ENCODE data around the gene ARSB. TPM values are rescaled to one million over a fixed set of nuclear protein-coding genes. Genes with fewer than 3 reads are reported as not detected.

ARSB gene
- total RNA-seq, 1 donor from 2014 or later, result 30.2 TPM

DNA sequence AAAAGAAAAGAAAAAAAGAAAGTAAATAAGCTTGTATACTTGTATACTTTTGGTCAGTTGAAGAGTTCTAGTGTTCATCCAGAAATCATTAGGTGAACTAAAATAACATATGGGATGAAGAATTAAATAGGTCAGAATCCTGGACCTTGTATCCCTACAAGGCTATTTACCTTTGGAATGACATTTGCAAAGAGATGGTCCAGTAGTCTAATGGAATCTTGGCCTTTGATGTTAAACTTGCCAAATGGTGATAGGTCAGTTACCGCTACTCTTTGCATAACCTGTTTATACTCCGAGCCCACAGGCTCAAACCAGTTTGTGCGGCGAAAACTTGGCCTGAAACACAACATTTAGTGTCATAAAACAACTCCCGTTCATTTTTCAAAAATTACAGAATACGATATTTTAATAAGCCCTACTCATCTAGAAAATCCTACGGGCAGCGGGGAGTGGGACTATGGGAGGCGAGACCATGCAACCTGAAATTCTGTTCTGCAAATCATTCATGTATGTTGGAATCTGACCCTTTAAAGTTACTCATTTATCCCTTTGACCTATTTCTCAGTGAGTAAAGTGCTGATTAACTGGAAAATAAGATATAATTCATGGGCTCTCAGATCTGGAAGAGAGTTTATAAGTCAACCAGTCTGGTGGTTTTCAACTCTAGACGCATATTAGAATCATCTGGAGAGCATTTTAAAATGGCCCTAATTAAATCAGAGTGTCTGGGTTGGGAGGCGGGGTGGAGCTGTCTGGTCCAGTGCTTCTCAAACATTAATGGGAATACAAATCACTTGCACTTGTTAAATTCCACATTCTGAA, 45.8 kb upstream of the ARSB start:
- Histone ChIP-seq H3K9me3 (ENCODE audit: insufficient read depth, low read depth, low read length) (no peaks in the 10 kb centered on the region), H3K36me3 (ENCODE audit: insufficient read depth, low read length) (no peaks in the 10 kb centered on the region), H3K9ac (ENCODE audit: low read length) (no peak overlapping the region), H3K4me3 (ENCODE audit: insufficient read depth, low read depth, low read length) (no peak overlapping the region), H4K20me1 (ENCODE audit: insufficient read depth, low read length) (no peaks in the 10 kb centered on the region), H3K4me1 (ENCODE audit: insufficient read depth, low read length) (no peaks in the 10 kb centered on the region), H3K4me2 (ENCODE audit: low read length) (no peak overlapping the region), H3K79me2 (ENCODE audit: insufficient read depth, low read length) (no peaks in the 10 kb centered on the region), H3K27me3 (ENCODE audit: insufficient read depth, low read length) (no peaks in the 10 kb centered on the region), H2AFZ (ENCODE audit: low read depth, low read length) (no peak overlapping the region), H3K27ac (ENCODE audit: low read depth, low read length) (no peak overlapping the region)
- FAIRE-seq, result no peak
- DNase-seq (ENCODE audit: low read depth), result no peak
- Mint-ChIP-seq H3K36me3 (ENCODE audit: low read depth, unreplicated experiment) (no peaks in the 10 kb centered on the region), H3K27me3 (ENCODE audit: low read depth, unreplicated experiment) (peaks cover 11% of the 10 kb centered on the region), H3K4me3 (ENCODE audit: unreplicated experiment) (no peak overlapping the region), H3K4me1 (ENCODE audit: low read depth, unreplicated experiment) (no peaks in the 10 kb centered on the region), H3K9me3 (ENCODE audit: unreplicated experiment) (no peaks in the 10 kb centered on the region), H3K27ac (ENCODE audit: unreplicated experiment) (no peak overlapping the region)
- no peak for TF ChIP-seq EZH2 (IDR thresholded peaks at IDR 0.05; ENCODE audit: insufficient read depth, low read length)
- TF ChIP-seq, protein P1, sequence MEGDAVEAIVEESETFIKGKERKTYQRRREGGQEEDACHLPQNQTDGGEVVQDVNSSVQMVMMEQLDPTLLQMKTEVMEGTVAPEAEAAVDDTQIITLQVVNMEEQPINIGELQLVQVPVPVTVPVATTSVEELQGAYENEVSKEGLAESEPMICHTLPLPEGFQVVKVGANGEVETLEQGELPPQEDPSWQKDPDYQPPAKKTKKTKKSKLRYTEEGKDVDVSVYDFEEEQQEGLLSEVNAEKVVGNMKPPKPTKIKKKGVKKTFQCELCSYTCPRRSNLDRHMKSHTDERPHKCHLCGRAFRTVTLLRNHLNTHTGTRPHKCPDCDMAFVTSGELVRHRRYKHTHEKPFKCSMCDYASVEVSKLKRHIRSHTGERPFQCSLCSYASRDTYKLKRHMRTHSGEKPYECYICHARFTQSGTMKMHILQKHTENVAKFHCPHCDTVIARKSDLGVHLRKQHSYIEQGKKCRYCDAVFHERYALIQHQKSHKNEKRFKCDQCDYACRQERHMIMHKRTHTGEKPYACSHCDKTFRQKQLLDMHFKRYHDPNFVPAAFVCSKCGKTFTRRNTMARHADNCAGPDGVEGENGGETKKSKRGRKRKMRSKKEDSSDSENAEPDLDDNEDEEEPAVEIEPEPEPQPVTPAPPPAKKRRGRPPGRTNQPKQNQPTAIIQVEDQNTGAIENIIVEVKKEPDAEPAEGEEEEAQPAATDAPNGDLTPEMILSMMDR (IDR thresholded peaks at IDR 0.05; ENCODE audit: insufficient read depth, low read depth, low read length), result no peak

DNA sequence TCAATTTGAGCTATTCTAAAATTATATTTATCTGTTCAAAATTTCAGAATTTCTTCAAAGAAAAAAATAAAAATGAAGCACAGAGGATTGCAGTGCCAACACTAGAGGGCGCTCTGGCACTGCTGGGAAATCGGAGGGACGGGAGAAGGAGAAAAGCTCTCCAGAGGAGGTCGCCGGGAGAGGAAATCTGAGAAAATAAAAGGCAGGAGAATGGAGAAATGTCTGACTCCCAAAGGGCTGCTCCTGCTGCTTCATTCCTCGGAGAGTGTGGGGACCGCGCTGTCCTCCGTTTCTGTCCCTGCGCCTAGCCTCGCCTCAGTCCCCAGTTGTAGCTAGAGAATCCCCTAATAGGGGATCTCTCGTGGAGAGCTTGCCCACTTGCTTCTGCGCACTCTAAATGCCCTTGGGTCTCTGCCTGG, 40.0 kb upstream of the ARSB start:
- FAIRE-seq, result peak; percentile 59

More for the DNA sequence above, 40.0 kb upstream of the ARSB start:
- Mint-ChIP-seq H3K36me3 (ENCODE audit: low read depth, unreplicated experiment) (no peaks in the 10 kb centered on the region), H3K27ac (ENCODE audit: unreplicated experiment) (no peak overlapping the region), H3K9me3 (ENCODE audit: unreplicated experiment) (no peaks in the 10 kb centered on the region), H3K4me3 (ENCODE audit: unreplicated experiment) (peak overlapping the region; percentile 46), H3K4me1 (ENCODE audit: low read depth, unreplicated experiment) (peaks cover 6% of the 10 kb centered on the region), H3K27me3 (ENCODE audit: low read depth, unreplicated experiment) (peaks cover 11% of the 10 kb centered on the region)
- no peaks in the 10 kb centered on the region for H3K9me3 ChIP-seq (ENCODE audit: insufficient read depth, low read depth, low read length)
- DNase-seq (ENCODE audit: low read depth), result peak; percentile 32
- no peak for TF ChIP-seq EZH2 (IDR thresholded peaks at IDR 0.05; ENCODE audit: insufficient read depth, low read length)
- TF ChIP-seq, protein P1 (IDR thresholded peaks at IDR 0.05; ENCODE audit: insufficient read depth, low read depth, low read length), result peak; percentile 92
- peak overlapping the region; percentile 55 for H3K9ac ChIP-seq (ENCODE audit: low read length)
- H3K27me3 ChIP-seq (ENCODE audit: insufficient read depth, low read length), result no peaks in the 10 kb centered on the region
- H4K20me1 ChIP-seq (ENCODE audit: insufficient read depth, low read length), result no peaks in the 10 kb centered on the region
- no peaks in the 10 kb centered on the region for H3K79me2 ChIP-seq (ENCODE audit: insufficient read depth, low read length)
- H3K27ac ChIP-seq (ENCODE audit: low read depth, low read length), result no peak overlapping the region
- peaks cover 12% of the 10 kb centered on the region for H3K4me1 ChIP-seq (ENCODE audit: insufficient read depth, low read length)
- H3K4me3 ChIP-seq (ENCODE audit: insufficient read depth, low read depth, low read length), result peak overlapping the region; percentile 45
- peak overlapping the region; percentile 89 for H2AFZ ChIP-seq (ENCODE audit: low read depth, low read length)
- peak overlapping the region; percentile 84 for H3K4me2 ChIP-seq (ENCODE audit: low read length)
- H3K36me3 ChIP-seq (ENCODE audit: insufficient read depth, low read length), result no peaks in the 10 kb centered on the region

Data from astrocyte (in vitro differentiated cells and primary cell).